Neural progenitor cell (in vitro differentiated cells): ENCODE results near the gene TGFB1. TPM values are rescaled to one million over a fixed set of nuclear protein-coding genes. Genes with fewer than 3 reads are reported as not detected.
"Not testable (repeated sequence)": the region's sequence is repeated elsewhere in the genome, so short reads cannot be mapped to it uniquely, and the experiment has no call there.

Experiments used
- DNase-seq: peaks from one replicate; pipeline ENCODE4 v3.0.0-alpha.2; 2016; ENCODE audit warnings: low spot score
- H2AFZ ChIP-seq: fragments of 200-600 bp; sonication (generic); replicated peaks from 2 replicates; pipeline ENCODE4 v1.6.1; 2016; ENCODE audit warnings: antibody characterized with exemption
- H3F3A ChIP-seq: fragments of 200-600 bp; sonication (generic); 2 replicates; pipeline ENCODE4 v1.6.1; 2016; ENCODE audit warnings: antibody characterized with exemption, low read depth
- H3K27ac ChIP-seq: fragments of 200-600 bp; sonication (generic); 2 replicates; pipeline ENCODE4 v1.5.1; 2016; ENCODE audit warnings: mild to moderate bottlenecking
- H3K27me3 ChIP-seq: fragments of 200-600 bp; sonication (generic); 2 replicates; pipeline ENCODE4 v1.6.1; 2016; ENCODE audit warnings: mild to moderate bottlenecking, moderate library complexity
- H3K36me3 ChIP-seq: fragments of 200-600 bp; sonication (generic); 2 replicates; pipeline ENCODE4 v1.5.1; 2016
- H3K4me1 ChIP-seq: fragments of 200-600 bp; sonication (generic); 2 replicates; pipeline ENCODE4 v1.6.1; 2016; ENCODE audit warnings: mixed run types
- H3K4me2 ChIP-seq: fragments of 200-600 bp; sonication (generic); 2 replicates; pipeline ENCODE4 v1.6.1; 2016
- H3K4me3 ChIP-seq: fragments of 200-600 bp; sonication (generic); 2 replicates; pipeline ENCODE4 v1.5.1; 2016
- H3K79me2 ChIP-seq: fragments of 200-600 bp; sonication (generic); 2 replicates; pipeline ENCODE4 v1.6.1; 2016; ENCODE audit warnings: low read depth
- H3K9ac ChIP-seq: fragments of 200-600 bp; sonication (generic); 2 replicates; pipeline ENCODE4 v1.6.1; 2016
- H3K9me3 ChIP-seq: fragments of 200-600 bp; sonication (generic); 2 replicates; pipeline ENCODE4 v1.5.1; 2016; ENCODE audit warnings: low read depth
- H4K20me1 ChIP-seq: fragments of 200-600 bp; sonication (generic); 2 replicates; pipeline ENCODE4 v1.6.1; 2016; ENCODE audit warnings: low read depth
- H3K27ac Mint-ChIP-seq: 3 replicates; pipeline ENCODE4 v1.8.0; 2021; ENCODE audit warnings: mixed read lengths
- H3K27me3 Mint-ChIP-seq: 2 replicates; pipeline ENCODE4 v1.8.0; 2022; ENCODE audit warnings: low read depth, mild to moderate bottlenecking, inconsistent platforms, moderate library complexity, mixed read lengths; ENCODE audit not compliant: insufficient read depth
- H3K36me3 Mint-ChIP-seq: 3 replicates; pipeline ENCODE4 v1.8.0; 2021; ENCODE audit warnings: mixed read lengths
- H3K4me1 Mint-ChIP-seq: 3 replicates; pipeline ENCODE4 v1.8.0; 2021; ENCODE audit warnings: mixed read lengths
- H3K4me3 Mint-ChIP-seq: 3 replicates; pipeline ENCODE4 v1.8.0; 2021; ENCODE audit warnings: mild to moderate bottlenecking, moderate library complexity, mixed read lengths
- H3K9me3 Mint-ChIP-seq: 3 replicates; pipeline ENCODE4 v1.8.0; 2020; ENCODE audit warnings: mixed read lengths
- CTCF ChIP-seq: fragments of 200-600 bp; sonication (generic); IDR thresholded peaks from 2 replicates; pipeline ENCODE4 v1.5.1; 2017; ENCODE audit warnings: antibody characterized with exemption, mild to moderate bottlenecking
- EZH2 ChIP-seq: fragments of 200-600 bp; sonication (generic); IDR thresholded peaks from 2 replicates; pipeline ENCODE4 v1.6.1; 2017; ENCODE audit warnings: antibody characterized with exemption, mild to moderate bottlenecking, moderate library complexity
- EZH2phosphoT487 ChIP-seq: fragments of 200-600 bp; sonication (generic); IDR thresholded peaks from 2 replicates; pipeline ENCODE4 v1.6.1; 2017; ENCODE audit warnings: antibody characterized with exemption
- total RNA-seq: library from RNA; depleted of rRNA; stranded (reverse); fragments of >200 nt; gene quantifications from 2 replicates; pipeline ENCODE4 v1.2.3, GENCODE V29; 2015; ENCODE audit warnings: low replicate concordance

TGFB1 gene
- total RNA-seq, 1 donor from 2014 or later, result 0.65 TPM

GRCh38 chr19:41296433-41296871, 57.3 kb downstream of the TGFB1 start:
- TF ChIP-seq CTCF (no peak), EZH2 (no peak), EZH2phosphoT487 (no peak)
- no peak overlapping the region for H3K4me3 ChIP-seq
- Mint-ChIP-seq H3K4me1 (peaks cover 13% of the 10 kb centered on the region), H3K27me3 (peaks cover 6% of the 10 kb centered on the region), H3K4me3 (no peak overlapping the region), H3K36me3 (peaks cover 58% of the 10 kb centered on the region), H3K27ac (peak overlapping the region; percentile 85), H3K9me3 (no peaks in the 10 kb centered on the region)
- no peak overlapping the region for H3K4me2 ChIP-seq
- no peaks in the 10 kb centered on the region for H3F3A ChIP-seq
- H3K9ac ChIP-seq, result no peak overlapping the region
- peaks cover 48% of the 10 kb centered on the region for H4K20me1 ChIP-seq
- H2AFZ ChIP-seq, result no peak overlapping the region
- H3K27me3 ChIP-seq, result no peaks in the 10 kb centered on the region
- no peak overlapping the region for H3K27ac ChIP-seq
- DNase-seq, result no peak
- peaks cover 9% of the 10 kb centered on the region for H3K36me3 ChIP-seq
- no peaks in the 10 kb centered on the region for H3K9me3 ChIP-seq
- H3K4me1 ChIP-seq, result no peaks in the 10 kb centered on the region
- peaks cover 16% of the 10 kb centered on the region for H3K79me2 ChIP-seq

GRCh38 chr19:41295499-41295898, 58.2 kb downstream of the TGFB1 start:
- H3K27me3 Mint-ChIP-seq, result peaks cover 6% of the 10 kb centered on the region
- Histone ChIP-seq H3K36me3 (peaks cover 10% of the 10 kb centered on the region), H4K20me1 (peaks cover 53% of the 10 kb centered on the region), H3K27ac (no peak overlapping the region), H3K4me1 (no peaks in the 10 kb centered on the region), H3K27me3 (no peaks in the 10 kb centered on the region), H3K79me2 (peaks cover 23% of the 10 kb centered on the region), H3K9ac (no peak overlapping the region), H3F3A (no peaks in the 10 kb centered on the region), H3K4me3 (no peak overlapping the region), H3K4me2 (no peak overlapping the region), H2AFZ (no peak overlapping the region), H3K9me3 (no peaks in the 10 kb centered on the region)
- DNase-seq, result no peak
- H3K27ac Mint-ChIP-seq, result no peak overlapping the region
- H3K9me3 Mint-ChIP-seq, result no peaks in the 10 kb centered on the region
- H3K4me1 Mint-ChIP-seq, result peaks cover 13% of the 10 kb centered on the region
- peaks cover 59% of the 10 kb centered on the region for H3K36me3 Mint-ChIP-seq
- TF ChIP-seq EZH2 (no peak), EZH2phosphoT487 (no peak), CTCF (no peak)
- no peak overlapping the region for H3K4me3 Mint-ChIP-seq

GRCh38 chr19:41294393-41294792, 59.3 kb downstream of the TGFB1 start:
- H3F3A ChIP-seq, result no peaks in the 10 kb centered on the region
- TF ChIP-seq CTCF, result no peak
- TF ChIP-seq EZH2, result no peak
- no peak for TF ChIP-seq EZH2phosphoT487
- peaks cover 16% of the 10 kb centered on the region for H3K36me3 ChIP-seq
- H3K27ac Mint-ChIP-seq, result peak overlapping the region; percentile 92
- no peak overlapping the region for H3K27ac ChIP-seq
- H3K36me3 Mint-ChIP-seq, result peaks cover 59% of the 10 kb centered on the region
- DNase-seq, result no peak
- H3K79me2 ChIP-seq, result peaks cover 34% of the 10 kb centered on the region
- peaks cover 54% of the 10 kb centered on the region for H4K20me1 ChIP-seq
- no peak overlapping the region for H3K4me3 Mint-ChIP-seq
- no peak overlapping the region for H3K9ac ChIP-seq
- H3K9me3 Mint-ChIP-seq, result no peaks in the 10 kb centered on the region
- H2AFZ ChIP-seq, result no peak overlapping the region
- no peak overlapping the region for H3K4me3 ChIP-seq
- H3K4me1 Mint-ChIP-seq, result peaks cover 13% of the 10 kb centered on the region
- no peaks in the 10 kb centered on the region for H3K27me3 ChIP-seq
- H3K4me1 ChIP-seq, result no peaks in the 10 kb centered on the region
- peaks cover 6% of the 10 kb centered on the region for H3K27me3 Mint-ChIP-seq
- no peaks in the 10 kb centered on the region for H3K9me3 ChIP-seq
- no peak overlapping the region for H3K4me2 ChIP-seq

GRCh38 chr19:41289814-41290213, 63.9 kb downstream of the TGFB1 start:
- not testable (repeated sequence) for H3K9me3 ChIP-seq, H3K27ac Mint-ChIP-seq, H3K27ac ChIP-seq

More at GRCh38 chr19:41289814-41290213, 63.9 kb downstream of the TGFB1 start:
- peaks cover 63% of the 10 kb centered on the region for H3K79me2 ChIP-seq
- H3K4me2 ChIP-seq, H3K9ac ChIP-seq, H3K27me3 ChIP-seq, H3K4me1 ChIP-seq, H3K4me1 Mint-ChIP-seq, DNase-seq, H3K4me3 ChIP-seq, H3K4me3 Mint-ChIP-seq, H3F3A ChIP-seq, H3K27me3 Mint-ChIP-seq, H3K9me3 Mint-ChIP-seq, H2AFZ ChIP-seq: not testable (repeated sequence)
- peaks cover 51% of the 10 kb centered on the region for H4K20me1 ChIP-seq
- peaks cover 26% of the 10 kb centered on the region for H3K36me3 ChIP-seq
- H3K36me3 Mint-ChIP-seq, result peaks cover 46% of the 10 kb centered on the region
